ENCODE data around the gene SUPT7L.

Gene SUPT7L, protein sequence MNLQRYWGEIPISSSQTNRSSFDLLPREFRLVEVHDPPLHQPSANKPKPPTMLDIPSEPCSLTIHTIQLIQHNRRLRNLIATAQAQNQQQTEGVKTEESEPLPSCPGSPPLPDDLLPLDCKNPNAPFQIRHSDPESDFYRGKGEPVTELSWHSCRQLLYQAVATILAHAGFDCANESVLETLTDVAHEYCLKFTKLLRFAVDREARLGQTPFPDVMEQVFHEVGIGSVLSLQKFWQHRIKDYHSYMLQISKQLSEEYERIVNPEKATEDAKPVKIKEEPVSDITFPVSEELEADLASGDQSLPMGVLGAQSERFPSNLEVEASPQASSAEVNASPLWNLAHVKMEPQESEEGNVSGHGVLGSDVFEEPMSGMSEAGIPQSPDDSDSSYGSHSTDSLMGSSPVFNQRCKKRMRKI

DNA sequence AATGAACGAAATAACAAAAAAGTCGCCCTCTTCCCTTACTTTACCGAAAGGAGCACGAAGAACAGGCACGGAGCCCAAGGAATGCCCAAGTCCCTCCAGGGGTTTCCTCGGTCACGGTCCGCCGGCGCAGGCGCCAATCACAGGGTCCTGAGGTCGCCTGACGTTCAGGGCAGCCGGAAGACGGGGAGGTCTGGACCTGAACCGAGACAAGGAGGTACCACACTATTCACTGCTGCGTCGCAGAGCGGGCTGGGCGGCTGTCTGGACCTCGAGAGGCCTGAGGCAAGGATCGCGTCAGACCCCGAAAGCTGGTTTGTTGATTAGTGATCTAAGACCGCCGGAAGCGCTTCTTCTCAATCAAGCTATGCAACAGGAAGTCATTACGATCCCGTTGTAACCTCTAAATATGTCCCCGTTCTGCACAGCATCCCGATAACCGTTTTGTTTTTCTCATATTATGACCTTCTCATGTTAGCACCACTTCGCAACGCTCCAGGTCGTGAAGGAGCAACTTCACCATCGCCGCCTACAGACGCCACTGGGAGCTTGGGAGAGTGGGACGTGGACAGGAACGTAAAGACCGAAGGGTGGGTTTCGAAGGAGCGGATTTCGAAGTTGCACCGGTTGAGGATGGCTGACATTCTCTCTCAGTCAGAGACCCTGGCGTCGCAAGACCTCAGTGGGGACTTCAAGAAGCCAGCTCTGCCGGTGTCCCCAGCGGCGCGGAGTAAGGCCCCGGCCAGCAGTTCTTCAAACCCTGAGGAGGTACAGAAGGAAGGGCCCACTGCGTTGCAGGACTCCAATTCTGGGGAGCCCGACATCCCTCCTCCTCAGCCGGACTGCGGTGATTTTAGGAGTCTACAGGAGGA is at the start of gene SUPT7L, which contains the start of gene SLC4A1AP:
TSS of gene SUPT7L (minus strand) at position 330 of the 869 bp plus-strand sequence. CDS start 1,422 bp downstream, outside the sequence.
TSS of gene SLC4A1AP (plus strand) at position 605 of the 869 bp plus-strand sequence. CDS start at position 631, 26 bp downstream.
- DNase-seq, result peak; percentile 63 to 92 (median 80)
- intact Hi-C loops (cut with DNase I), result no loop called here

DNA sequence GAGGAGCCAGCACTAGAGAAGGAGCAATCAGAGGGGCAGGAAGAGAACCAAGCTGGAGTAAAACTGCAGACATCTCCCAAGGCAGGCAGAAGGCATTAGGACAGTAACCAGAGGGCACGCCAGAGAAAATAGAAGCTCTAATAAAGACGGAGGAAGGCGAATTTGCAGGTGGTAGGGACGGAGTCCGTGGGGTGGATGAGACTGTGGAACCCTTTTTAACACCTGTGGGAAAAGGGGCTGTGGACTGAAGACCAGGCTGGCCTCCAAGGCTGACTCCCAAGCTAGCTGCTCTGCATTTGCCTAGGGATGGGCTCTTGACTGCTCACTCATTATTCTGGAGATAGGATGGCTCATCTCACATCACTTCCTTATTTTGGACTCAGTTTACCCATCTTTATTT is 49.8 kb upstream of the SUPT7L start:
- intact Hi-C loops (cut with DNase I), result no loop called here
- DNase-seq, result no peak

DNA sequence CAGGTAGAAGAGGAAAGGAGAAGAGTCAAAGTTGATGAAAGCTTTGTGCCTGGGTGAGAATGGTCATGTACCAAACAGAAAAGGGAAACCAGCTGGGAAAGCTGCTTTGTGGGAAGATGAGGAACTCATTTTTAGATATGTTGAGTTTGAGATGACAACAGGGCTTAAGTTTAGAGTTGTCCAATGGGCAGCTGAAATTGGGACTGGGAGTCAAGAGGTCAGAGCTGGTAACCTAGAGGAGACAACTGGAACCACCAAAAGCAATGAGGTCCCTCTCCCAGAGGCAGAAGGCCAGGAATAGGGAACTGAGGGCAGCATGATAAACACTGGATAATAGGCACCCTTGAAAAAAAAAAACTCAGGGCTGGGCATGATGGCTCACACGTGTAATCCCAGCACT is 49.1 kb upstream of the SUPT7L start:
- no peak for DNase-seq
- intact Hi-C loops (cut with DNase I), result no loop called here

DNA sequence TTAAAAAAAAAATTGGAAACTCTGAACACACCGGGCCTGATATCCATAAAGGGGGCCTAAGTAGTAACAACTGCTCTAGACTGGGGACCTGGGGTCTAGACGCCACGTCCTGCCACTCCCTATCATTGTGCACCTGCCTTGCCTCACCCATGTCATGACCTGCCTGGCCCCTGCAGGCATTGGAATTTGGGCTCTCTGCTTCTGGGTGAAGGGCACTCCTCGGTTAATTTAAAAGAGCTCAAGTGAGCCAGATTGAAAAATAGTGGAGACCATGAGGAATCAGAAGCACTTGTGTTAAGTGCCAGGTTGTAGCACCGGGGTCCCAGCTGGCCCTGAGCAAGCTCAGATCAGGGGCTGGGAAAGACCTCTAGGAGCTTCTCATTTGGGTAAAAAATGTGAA is 48.4 kb upstream of the SUPT7L start:
- intact Hi-C loops (cut with DNase I), result no loop called here

DNA sequence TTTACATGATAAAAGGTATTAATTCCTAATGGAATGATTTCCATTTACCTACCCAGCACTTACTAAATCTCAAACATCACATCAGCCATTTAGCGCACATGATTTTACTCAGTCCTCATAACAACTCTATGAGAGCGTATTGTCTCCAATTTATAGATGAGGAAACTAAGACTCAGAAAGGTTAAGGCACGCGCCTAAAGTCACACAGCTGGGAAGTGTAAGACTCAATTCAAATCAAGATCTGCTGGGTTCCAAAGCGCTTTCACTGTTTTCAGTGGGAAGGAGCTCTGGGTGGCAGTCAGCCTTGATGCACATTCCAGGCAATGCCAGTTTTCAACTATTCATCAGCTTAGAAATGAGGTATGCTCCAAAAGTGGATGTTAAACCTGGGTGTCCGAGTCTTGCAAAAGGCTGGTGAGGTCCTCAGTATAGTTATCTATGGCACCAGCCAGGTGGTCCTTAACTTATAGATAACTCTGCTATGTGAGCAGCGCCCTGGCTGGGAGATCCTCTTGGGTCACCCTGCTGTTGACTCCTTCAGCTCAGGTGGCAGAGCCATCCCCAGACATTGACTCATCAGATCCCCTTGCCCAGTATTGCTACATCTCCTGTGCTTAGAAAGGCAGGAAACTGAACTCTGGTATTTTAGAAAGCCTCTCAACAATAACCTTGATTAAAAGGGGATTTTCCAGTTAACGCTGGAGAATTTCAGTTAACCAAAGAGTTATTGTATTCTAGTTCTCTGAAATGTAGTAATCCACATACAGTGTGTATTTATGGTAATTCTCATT is 47.4 kb upstream of the SUPT7L start:
- no peak for DNase-seq
- intact Hi-C loops (cut with DNase I), result no loop called here

More for the DNA sequence above, 48.4 kb upstream of the SUPT7L start:
- DNase-seq, result no peak

DNA sequence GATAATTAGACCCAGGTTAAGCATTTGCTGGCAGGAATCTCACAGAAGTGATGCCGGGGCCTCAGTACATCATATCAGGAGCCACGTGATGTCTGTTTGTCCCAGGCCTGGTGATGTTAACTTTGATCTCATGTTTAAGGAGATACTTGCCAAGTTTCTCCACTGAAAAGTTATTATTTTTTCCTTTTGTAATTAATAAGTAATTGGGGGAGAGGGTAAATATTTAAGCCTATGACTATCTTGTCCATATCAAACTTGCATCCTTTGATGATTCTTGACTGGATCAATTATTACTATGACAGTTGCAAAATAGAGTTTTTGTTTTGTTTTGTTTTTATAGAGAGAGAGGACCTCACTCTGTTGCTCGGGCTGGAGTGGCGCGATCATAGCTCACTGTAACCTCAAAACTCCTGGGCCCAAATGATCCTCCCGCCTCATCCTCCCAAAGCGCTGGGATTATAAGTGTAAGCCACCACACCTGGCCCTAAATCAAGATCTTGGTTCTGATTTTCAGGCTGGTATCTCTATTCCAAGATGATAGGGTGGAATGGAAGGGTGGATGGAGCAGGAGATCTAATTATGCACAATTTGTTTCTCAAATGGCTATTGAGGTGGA is 46.7 kb upstream of the SUPT7L start:
- intact Hi-C loops (cut with DNase I), result no loop called here
- no peak for DNase-seq

DNA sequence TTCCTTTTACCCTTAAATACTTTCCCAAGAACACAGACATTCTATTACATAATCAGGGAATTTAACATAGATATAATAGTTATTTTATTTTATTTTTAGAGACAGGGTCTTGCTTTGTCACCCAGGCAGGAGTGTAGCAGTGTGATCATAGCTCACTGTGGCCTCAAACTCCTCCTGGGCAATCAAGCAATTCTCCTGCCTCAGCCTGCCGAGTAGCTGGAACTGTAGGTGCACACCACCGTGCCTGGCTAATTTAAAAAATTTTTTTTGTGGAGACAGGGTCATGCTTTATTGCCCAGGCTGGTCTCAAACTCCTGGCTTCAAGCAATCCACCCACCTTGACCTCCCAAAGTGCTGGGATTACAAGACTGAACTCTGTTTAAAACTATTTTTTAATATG is 45.9 kb upstream of the SUPT7L start:
- intact Hi-C loops (cut with DNase I), result no loop called here
- DNase-seq, result no peak

DNA sequence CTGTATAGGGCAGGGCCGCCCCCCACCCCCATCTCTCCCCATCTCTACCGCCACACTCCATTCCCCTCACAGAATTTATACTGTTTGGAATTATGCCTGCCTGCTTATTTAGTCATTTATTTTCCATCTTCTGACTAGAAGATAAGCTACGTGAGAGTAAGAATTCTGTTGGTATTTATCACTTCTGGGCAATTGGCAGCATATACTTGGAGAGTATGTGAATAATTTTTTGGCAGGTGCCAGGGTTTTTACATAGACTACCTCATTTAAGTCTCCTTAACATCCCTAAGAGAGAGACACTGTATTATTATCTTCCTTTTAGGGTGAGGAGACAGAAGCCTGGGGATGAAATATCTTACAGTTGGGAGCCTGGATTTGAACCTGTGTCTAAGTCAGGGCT is 45.3 kb upstream of the SUPT7L start:
- no peak for DNase-seq
- intact Hi-C loops (cut with DNase I), result no loop called here

DNA sequence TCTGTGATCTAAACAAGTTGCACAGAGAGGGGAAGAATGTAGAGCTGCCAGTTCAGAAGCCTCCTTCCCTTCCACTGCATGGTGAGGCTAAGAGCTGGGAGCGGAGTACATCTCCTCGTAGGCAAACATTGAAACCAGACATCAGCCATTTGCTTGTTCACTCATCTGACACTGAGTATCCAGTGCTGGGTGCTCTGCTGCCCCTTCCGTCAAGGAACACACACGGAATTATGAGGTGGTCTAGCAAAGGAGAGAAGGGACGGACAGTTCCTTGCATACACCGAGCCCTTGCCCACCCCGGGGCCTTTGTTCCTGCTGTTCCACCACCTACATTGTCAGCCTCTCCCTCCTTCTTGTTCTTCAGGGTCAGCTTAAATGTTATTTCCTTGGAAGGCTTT is 44.8 kb upstream of the SUPT7L start:
- intact Hi-C loops (cut with DNase I), result no loop called here
- DNase-seq, result no peak

DNA sequence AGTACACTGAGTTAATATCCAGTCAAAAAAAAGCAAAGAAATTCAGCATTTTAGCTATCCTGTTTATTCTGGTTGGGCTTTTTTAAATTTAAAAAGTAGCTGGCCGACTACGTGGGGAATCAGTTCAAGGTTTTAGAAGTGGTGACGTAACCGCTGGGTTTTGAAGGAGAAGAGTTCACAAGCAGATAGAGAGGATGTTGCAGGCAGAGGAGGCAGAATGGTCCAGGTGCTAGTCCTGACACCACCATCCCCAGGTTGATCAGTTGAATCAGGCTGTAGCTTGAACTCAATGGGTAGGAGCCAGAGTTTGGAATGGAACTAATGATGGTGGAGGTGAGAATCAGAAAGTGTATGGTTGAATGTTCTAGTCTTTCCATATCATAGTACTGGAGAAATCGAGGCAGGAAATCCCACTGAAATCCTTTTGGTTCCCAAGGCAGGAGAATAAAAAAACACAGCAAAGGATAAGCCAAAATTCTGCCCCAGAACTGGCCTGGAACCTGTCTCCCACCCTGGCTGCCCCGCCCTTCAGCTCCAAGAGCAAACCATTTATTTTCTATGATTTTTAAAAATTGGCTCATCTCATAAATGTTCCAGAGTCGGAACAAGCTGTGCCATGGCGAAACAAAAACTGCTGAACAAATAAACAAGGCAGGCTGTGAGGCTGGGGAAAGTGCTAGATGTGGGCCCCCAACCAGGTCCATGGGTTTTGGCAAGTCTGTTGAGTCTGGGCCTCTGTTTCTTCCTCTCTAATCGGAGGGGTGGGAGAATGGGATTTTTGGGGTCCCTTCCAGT is 44.2 kb upstream of the SUPT7L start:
- intact Hi-C loops (cut with DNase I), result no loop called here

DNA sequence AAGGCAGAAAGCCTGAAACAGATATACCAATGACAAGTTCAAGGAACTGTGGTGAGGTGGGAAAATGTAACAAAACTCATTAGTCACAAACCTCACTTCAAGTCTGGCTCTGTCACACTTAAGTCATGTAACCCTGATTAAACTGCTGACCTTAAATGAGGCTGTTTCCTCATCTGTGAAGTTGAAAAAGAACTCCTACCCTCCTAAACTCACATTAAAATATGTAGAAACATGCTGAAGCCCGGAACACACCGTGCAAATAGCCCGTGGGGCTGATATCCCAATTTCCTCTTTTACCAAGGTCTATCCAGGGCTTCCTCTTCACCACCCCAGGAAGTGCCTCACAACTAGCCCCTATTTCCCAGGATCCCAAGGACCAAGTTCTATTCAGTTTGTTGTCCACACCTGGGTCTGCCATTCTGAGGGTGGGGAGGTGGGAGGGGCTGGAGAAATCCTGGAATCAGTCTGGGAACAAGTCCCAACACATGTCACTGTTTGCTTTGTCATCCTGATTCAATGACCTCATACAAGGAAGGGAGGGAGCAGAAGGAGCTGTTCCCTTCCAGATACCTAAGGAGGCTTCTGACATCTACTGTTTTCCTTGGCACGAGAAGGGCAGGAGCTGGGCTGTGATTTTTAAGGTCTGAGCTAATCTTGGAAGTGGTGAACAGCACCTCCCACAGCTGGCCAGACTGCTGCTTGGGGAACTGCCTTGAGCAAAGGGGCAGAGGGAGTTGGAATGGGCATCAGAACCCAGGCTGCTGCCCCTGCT is 42.6 kb upstream of the SUPT7L start:
- intact Hi-C loops (cut with DNase I), result no loop called here
- no peak for DNase-seq

More for the DNA sequence above, 44.2 kb upstream of the SUPT7L start:
- DNase-seq, result no peak

DNA sequence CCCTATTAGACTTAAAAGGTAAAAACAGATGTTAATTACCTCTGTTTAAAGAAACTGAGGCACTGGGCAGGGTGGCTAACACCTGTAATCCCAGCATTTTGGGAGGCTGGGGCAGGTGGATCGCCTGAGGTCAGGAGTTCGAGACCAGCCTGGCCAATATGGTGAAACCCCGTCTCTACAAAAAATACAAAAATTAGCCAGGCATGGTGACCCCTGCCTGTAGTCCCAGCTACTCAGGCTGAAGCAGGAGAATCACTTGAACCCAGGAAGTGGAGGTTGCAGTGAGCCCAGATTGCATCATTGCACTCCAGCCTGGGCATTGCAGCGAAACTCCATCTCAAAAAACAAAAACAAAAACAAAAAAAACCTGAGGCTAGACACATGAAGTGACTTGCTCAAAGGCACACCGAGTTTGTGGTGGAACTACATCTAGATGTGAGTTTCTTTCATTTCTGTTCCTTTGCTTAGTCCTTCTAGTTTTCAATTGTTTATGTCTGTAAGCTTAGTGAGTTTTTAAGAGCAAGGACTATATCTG is 41.0 kb upstream of the SUPT7L start:
- intact Hi-C loops (cut with DNase I), result no loop called here
- DNase-seq, result no peak

DNA sequence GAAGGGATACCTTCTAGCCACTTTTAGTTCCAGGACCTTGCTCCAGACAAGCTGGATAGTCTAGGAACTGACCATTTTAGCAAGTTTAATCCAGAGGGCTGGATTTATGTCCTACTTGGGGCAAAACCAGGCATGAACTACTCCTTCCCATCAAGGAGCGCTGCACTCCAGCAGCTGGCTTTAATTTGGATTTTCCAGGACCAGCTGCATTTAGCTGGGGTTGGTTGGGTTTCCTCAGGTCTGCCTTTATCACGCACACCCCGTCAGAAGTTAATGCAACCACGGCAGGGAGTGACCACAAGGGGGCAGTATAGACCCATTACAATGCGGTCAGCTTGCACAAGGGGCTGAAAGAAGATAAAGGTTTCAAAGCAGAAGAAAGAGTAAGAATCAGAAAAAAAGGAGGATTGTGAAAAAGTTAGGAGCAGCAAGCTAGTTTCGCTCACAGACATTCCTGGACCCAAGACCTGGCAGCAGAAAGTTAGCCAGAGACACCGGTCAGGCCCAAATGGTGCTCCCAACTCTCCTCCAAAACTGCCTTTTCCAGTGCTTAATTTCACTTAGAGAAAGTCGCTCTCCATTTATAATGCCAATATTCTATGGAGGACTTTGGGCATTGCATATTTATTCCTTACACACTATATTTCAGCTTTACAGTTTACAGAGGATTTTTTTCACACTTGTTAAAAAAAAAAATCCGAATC is 40.4 kb upstream of the SUPT7L start:
- DNase-seq, result peak; percentile 35 to 93 (median 85)
- intact Hi-C loops (cut with DNase I), result no loop called here

DNA sequence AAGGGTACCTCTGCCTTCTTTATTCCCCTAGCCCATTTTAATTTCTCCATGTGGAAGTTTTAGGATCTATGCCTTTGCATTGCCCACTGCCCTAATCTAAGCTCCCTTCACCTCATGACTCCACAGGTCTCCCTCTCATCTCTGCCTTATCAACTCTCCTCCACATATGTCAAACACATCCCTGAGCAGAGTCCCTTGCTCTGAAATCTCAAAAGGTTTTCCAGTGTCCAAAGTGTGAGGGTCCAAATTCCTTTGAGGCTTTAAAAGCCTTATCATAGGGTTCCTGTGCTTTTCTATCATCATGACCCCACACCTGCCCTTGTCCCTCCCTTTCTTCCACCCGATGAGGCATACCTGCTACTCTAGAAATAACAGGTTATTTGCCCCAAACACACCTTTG is 38.9 kb upstream of the SUPT7L start:
- intact Hi-C loops (cut with DNase I), result no loop called here

DNA sequence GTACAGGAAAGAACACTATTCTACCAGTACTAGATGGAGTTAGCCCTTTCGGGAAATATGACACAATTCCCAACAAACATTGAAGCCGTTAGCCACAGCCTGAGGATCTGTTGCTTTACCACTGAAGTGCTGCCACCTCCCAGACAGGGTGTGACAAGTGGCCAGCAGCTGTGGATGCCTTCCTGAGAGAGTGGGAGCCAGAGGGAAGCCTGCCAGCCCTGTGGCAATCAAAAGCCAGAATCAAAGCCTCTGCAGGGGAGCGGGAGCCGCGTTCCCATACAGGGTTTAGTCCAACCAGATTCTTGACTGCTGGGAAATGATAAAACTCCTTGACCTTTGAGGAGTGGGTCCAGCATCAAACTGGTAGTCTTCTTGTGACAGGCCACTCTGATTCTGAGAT is 38.3 kb upstream of the SUPT7L start:
- intact Hi-C loops (cut with DNase I), result no loop called here
- peak in 1 of 42 donors; percentile 47 for DNase-seq

More for the DNA sequence above, 38.9 kb upstream of the SUPT7L start:
- no peak for DNase-seq

DNA sequence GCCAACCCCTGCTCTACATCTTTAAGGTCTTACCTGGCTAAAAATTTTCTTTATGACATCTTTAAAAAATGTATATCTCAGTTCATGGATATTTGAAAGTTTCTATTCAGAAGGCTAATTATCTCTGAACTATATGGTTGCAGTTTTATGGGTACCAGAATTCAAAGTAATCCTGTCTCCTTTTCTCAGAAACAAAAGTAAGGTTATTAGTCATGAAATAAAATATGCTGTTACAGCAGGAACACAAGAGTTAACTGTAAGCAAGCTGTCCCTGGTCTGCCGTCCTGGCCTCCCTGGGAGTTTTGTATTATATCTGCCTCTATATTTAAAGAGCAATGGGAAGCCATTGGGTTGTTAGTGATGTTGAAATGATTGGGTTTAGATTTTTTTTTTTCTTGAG is 34.2 kb upstream of the SUPT7L start:
- intact Hi-C loops (cut with DNase I), result no loop called here
- DNase-seq, result no peak
